ENCODE data around the gene CNOT2. TPM values are rescaled to one million over a fixed set of nuclear protein-coding genes. Genes with fewer than 3 reads are reported as not detected.

CNOT2 gene
- total RNA-seq, 4 donors from 2014 or later, result 36.8 to 204 (median 139) TPM

DNA sequence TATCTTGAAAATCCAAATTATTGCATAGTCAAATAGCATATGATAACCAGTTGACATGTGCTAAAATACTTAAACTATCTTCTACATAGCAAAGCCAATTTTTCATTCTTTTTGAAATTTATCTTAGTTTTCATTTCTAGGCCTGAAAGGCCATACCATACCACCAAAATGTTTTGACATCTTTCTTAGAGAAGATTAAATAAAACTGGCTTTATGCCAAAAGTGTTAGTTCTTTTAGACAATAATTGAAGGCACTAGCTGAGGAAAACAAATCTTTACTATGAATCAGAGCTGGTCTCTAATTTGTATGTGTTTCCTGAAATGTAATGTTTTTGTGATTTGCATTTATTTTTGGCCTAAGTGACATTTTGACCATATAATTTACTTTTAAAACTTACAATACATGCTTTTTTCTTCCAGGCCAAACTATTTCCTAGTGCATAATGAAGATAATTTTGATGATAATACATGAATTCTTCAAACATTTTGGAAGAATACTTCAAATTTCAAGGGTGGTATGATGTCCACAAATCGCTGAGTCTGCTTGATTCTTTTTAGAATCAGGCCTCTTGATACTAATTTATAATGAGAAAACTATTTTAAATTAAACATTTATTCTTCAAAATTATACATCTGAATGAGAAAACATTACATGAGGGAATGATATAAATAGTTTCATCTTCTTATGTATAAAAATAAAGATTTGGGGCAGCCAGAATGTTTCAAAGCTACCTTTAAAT lies 116.4 kb downstream of the CNOT2 start:
- no peaks in the 10 kb centered on the region for H3K9me3 ChIP-seq
- 91 to 100% methylated on average over 1 of the region's 1 CpG for WGBS, 2 donors (ENCODE audit: low coverage in 1 of 2)
- H3K4me1 ChIP-seq, result peaks cover 0 to 3% (median 0%) of the 10 kb centered on the region in 4 donors
- H3K4me3 ChIP-seq, result no peak overlapping the region
- intact Hi-C loops (cut with DNase I; ENCODE audit: low total_unique reads) (no loop called here), in situ Hi-C loops (cut with MboI; ENCODE audit: low pct_ligation_motif_present in 1 of 4, low pct_unique_long_range_greater_than_20kb in 1 of 4, low sequenced_read_pairs in 3 of 4) (loop anchor here in 2 of 4 donors (25.0 kb wide), 2 partner anchors 122 to 447 kb away; partner anchors contain the start of gene CNOT2 (in 1 of the 2))
- H3K27ac ChIP-seq, result no peak overlapping the region
- DNase-seq, result no peak
- no peak for TF ChIP-seq POLR2A (IDR thresholded peaks at IDR 0.05)
- TF ChIP-seq, protein P1, sequence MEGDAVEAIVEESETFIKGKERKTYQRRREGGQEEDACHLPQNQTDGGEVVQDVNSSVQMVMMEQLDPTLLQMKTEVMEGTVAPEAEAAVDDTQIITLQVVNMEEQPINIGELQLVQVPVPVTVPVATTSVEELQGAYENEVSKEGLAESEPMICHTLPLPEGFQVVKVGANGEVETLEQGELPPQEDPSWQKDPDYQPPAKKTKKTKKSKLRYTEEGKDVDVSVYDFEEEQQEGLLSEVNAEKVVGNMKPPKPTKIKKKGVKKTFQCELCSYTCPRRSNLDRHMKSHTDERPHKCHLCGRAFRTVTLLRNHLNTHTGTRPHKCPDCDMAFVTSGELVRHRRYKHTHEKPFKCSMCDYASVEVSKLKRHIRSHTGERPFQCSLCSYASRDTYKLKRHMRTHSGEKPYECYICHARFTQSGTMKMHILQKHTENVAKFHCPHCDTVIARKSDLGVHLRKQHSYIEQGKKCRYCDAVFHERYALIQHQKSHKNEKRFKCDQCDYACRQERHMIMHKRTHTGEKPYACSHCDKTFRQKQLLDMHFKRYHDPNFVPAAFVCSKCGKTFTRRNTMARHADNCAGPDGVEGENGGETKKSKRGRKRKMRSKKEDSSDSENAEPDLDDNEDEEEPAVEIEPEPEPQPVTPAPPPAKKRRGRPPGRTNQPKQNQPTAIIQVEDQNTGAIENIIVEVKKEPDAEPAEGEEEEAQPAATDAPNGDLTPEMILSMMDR (IDR thresholded peaks at IDR 0.05), result no peak
- no peak for TF ChIP-seq EP300 (IDR thresholded peaks at IDR 0.05; ENCODE audit: low read depth)
- TF ChIP-seq POLR2AphosphoS5 (IDR thresholded peaks at IDR 0.05), result no peak
- peaks cover 35% of the 10 kb centered on the region for H3K27me3 ChIP-seq
- peaks cover 0 to 9% (median 2%) of the 10 kb centered on the region in 4 donors for H3K36me3 ChIP-seq

DNA sequence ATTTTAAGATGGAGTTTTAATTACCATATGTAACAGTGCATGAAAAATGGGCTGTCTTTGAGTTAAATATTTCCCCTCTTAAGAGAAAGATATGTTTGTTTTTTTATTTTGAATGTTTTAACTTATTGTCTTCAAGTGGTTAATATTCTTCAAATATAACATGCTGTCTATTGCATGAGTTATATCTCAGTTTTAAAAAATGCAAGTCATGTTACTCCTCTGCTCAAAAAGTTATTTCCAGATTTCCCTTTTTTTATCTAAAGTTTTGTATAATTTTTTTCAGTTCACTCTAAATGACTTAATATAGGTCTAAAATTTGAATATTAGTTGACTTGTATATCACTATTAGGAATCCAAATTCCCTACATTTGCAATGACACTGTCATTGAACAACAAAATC lies 117.0 kb downstream of the CNOT2 start:
- in situ Hi-C loops (cut with MboI; ENCODE audit: low pct_ligation_motif_present in 1 of 4, low pct_unique_long_range_greater_than_20kb in 1 of 4, low sequenced_read_pairs in 3 of 4), result loop anchor here in 2 of 4 donors (25.0 kb wide), 2 partner anchors 123 to 448 kb away; partner anchors contain the start of gene CNOT2 (in 1 of the 2)
- no peak for DNase-seq

DNA sequence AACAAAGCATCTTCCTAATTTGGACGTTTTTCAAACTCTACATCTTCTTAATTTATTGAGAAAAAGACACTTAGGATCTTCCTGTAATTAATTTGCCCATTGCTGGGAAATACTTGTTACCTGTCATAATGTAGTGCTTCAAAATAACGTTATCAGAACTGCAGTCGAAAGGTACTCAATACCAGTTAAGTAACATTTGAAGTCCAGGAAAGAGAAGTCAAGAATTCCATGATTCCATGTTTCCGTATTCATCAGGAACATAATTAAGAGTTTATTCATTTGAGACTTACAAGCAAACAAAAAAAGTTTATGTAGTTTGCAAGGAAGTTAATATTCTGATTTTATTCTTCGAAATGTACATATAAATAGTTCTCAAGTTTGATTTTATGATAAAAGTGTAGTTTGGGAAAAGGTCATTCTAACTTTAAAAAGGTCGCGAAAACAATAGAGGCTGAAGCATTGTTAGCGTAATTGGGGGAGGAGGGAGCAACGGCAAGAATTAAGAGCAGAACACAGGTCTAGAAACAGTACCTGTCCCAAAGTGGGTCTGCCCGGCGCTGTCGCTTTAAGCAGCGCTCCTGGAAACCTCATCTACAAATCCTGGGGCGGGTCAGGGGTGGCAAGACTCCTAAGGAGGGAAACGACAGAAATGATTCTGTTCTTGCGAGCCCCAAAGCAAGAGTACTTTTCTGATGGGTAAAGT lies 121.6 kb downstream of the CNOT2 start:
- no peak for DNase-seq
- WGBS, 2 donors (ENCODE audit: low coverage in 1 of 2), result 21 to 26% methylated on average over 12 to 16 of the region's 16 CpGs
- Histone ChIP-seq H3K4me1 (peaks cover 5 to 27% (median 14%) of the 10 kb centered on the region in 4 donors), H3K9me3 (no peaks in the 10 kb centered on the region), H3K27me3 (peaks cover 78% of the 10 kb centered on the region), H3K27ac (no peak overlapping the region), H3K4me3 (peak overlapping the region in 3 of 4 donors; percentile 52 to 85 (median 63)), H3K36me3 (no peaks in the 10 kb centered on the region)
- in situ Hi-C loops (cut with MboI; ENCODE audit: low pct_ligation_motif_present in 1 of 4, low pct_unique_long_range_greater_than_20kb in 1 of 4, low sequenced_read_pairs in 3 of 4) (loop anchor here in 2 of 4 donors (25.0 kb wide), 2 partner anchors 128 to 453 kb away; partner anchors contain the start of gene CNOT2 (in 1 of the 2)), intact Hi-C loops (cut with DNase I; ENCODE audit: low total_unique reads) (no loop called here)
- TF ChIP-seq POLR2AphosphoS5 (IDR thresholded peaks at IDR 0.05), result no peak

More for the DNA sequence above, 117.0 kb downstream of the CNOT2 start:
- H3K4me3 ChIP-seq, result no peak overlapping the region
- TF ChIP-seq, protein P1 (IDR thresholded peaks at IDR 0.05), result no peak
- no peak for TF ChIP-seq POLR2AphosphoS5 (IDR thresholded peaks at IDR 0.05)
- TF ChIP-seq POLR2A (IDR thresholded peaks at IDR 0.05), result no peak
- no peak for TF ChIP-seq EP300 (IDR thresholded peaks at IDR 0.05; ENCODE audit: low read depth)
- intact Hi-C loops (cut with DNase I; ENCODE audit: low total_unique reads), result no loop called here
- peaks cover 41% of the 10 kb centered on the region for H3K27me3 ChIP-seq
- peaks cover 0 to 9% (median 3%) of the 10 kb centered on the region in 4 donors for H3K4me1 ChIP-seq
- no peak overlapping the region for H3K27ac ChIP-seq
- peaks cover 0 to 3% (median 1%) of the 10 kb centered on the region in 4 donors for H3K36me3 ChIP-seq
- no peaks in the 10 kb centered on the region for H3K9me3 ChIP-seq

DNA sequence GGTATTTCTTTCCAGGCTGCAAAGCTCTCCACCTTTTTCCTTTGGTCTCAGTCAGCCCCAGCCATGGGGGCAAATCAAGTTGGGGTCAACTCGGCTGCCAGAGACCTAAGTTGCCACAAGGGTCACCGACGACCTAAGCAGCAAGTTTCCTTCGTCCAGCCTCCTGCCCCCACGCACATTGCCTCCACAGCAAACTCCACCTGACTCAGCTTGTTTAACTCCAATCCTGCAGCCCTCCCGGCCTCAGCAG lies 122.1 kb downstream of the CNOT2 start:
- H3K4me3 ChIP-seq, result peak overlapping the region in 3 of 4 donors; percentile 52 to 85 (median 63)
- intact Hi-C loops (cut with DNase I; ENCODE audit: low total_unique reads) (no loop called here), in situ Hi-C loops (cut with MboI; ENCODE audit: low pct_ligation_motif_present in 1 of 4, low pct_unique_long_range_greater_than_20kb in 1 of 4, low sequenced_read_pairs in 3 of 4) (loop anchor here in 2 of 4 donors (25.0 kb wide), 2 partner anchors 128 to 453 kb away; partner anchors contain the start of gene CNOT2 (in 1 of the 2))
- H3K4me1 ChIP-seq, result peaks cover 5 to 27% (median 14%) of the 10 kb centered on the region in 4 donors
- peaks cover 78% of the 10 kb centered on the region for H3K27me3 ChIP-seq
- WGBS, 2 donors (ENCODE audit: low coverage in 1 of 2), result 0% methylated on average over 6 of the region's 6 CpGs; no CpG with 5 or more reads in 1 of the 2 donors
- no peaks in the 10 kb centered on the region for H3K36me3 ChIP-seq
- TF ChIP-seq EP300 (IDR thresholded peaks at IDR 0.05; ENCODE audit: low read depth), result no peak
- no peak for TF ChIP-seq POLR2A (IDR thresholded peaks at IDR 0.05)
- TF ChIP-seq POLR2AphosphoS5 (IDR thresholded peaks at IDR 0.05), result no peak
- TF ChIP-seq, protein P1 (IDR thresholded peaks at IDR 0.05), result no peak
- DNase-seq, result no peak
- no peaks in the 10 kb centered on the region for H3K9me3 ChIP-seq
- H3K27ac ChIP-seq, result peak overlapping the region in 1 of 4 donors; percentile 31
